ENCODE data around the gene ITFG1. TPM values are rescaled to one million over a fixed set of nuclear protein-coding genes. Genes with fewer than 3 reads are reported as not detected.

ITFG1 gene
- total and polyA plus RNA-seq, 2 of the 8 experiments (the other 6 are each of a cell fraction or from before 2014, with no cell fraction given) = 13.8 to 22.2 TPM

DNA sequence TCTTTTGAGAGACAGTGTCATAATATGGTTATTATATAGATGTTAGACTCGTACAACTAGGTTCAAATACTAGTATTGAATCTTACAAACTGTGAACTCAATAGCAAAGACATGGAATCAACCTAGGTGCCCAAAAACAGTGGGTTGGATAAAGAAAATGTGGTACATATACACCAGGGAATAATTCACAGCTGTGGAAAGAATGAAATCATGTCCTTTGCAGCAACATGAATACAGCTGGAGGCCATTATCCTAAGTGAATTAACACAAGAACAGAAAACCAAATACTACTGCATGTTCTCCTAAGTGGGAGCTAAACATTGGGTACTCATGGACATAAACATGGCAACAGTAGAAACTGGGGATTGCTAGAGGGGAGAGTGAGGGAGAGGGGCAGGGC lies 8.4 kb upstream of the ITFG1 start (continued):
- TF ChIP-seq, protein P1, sequence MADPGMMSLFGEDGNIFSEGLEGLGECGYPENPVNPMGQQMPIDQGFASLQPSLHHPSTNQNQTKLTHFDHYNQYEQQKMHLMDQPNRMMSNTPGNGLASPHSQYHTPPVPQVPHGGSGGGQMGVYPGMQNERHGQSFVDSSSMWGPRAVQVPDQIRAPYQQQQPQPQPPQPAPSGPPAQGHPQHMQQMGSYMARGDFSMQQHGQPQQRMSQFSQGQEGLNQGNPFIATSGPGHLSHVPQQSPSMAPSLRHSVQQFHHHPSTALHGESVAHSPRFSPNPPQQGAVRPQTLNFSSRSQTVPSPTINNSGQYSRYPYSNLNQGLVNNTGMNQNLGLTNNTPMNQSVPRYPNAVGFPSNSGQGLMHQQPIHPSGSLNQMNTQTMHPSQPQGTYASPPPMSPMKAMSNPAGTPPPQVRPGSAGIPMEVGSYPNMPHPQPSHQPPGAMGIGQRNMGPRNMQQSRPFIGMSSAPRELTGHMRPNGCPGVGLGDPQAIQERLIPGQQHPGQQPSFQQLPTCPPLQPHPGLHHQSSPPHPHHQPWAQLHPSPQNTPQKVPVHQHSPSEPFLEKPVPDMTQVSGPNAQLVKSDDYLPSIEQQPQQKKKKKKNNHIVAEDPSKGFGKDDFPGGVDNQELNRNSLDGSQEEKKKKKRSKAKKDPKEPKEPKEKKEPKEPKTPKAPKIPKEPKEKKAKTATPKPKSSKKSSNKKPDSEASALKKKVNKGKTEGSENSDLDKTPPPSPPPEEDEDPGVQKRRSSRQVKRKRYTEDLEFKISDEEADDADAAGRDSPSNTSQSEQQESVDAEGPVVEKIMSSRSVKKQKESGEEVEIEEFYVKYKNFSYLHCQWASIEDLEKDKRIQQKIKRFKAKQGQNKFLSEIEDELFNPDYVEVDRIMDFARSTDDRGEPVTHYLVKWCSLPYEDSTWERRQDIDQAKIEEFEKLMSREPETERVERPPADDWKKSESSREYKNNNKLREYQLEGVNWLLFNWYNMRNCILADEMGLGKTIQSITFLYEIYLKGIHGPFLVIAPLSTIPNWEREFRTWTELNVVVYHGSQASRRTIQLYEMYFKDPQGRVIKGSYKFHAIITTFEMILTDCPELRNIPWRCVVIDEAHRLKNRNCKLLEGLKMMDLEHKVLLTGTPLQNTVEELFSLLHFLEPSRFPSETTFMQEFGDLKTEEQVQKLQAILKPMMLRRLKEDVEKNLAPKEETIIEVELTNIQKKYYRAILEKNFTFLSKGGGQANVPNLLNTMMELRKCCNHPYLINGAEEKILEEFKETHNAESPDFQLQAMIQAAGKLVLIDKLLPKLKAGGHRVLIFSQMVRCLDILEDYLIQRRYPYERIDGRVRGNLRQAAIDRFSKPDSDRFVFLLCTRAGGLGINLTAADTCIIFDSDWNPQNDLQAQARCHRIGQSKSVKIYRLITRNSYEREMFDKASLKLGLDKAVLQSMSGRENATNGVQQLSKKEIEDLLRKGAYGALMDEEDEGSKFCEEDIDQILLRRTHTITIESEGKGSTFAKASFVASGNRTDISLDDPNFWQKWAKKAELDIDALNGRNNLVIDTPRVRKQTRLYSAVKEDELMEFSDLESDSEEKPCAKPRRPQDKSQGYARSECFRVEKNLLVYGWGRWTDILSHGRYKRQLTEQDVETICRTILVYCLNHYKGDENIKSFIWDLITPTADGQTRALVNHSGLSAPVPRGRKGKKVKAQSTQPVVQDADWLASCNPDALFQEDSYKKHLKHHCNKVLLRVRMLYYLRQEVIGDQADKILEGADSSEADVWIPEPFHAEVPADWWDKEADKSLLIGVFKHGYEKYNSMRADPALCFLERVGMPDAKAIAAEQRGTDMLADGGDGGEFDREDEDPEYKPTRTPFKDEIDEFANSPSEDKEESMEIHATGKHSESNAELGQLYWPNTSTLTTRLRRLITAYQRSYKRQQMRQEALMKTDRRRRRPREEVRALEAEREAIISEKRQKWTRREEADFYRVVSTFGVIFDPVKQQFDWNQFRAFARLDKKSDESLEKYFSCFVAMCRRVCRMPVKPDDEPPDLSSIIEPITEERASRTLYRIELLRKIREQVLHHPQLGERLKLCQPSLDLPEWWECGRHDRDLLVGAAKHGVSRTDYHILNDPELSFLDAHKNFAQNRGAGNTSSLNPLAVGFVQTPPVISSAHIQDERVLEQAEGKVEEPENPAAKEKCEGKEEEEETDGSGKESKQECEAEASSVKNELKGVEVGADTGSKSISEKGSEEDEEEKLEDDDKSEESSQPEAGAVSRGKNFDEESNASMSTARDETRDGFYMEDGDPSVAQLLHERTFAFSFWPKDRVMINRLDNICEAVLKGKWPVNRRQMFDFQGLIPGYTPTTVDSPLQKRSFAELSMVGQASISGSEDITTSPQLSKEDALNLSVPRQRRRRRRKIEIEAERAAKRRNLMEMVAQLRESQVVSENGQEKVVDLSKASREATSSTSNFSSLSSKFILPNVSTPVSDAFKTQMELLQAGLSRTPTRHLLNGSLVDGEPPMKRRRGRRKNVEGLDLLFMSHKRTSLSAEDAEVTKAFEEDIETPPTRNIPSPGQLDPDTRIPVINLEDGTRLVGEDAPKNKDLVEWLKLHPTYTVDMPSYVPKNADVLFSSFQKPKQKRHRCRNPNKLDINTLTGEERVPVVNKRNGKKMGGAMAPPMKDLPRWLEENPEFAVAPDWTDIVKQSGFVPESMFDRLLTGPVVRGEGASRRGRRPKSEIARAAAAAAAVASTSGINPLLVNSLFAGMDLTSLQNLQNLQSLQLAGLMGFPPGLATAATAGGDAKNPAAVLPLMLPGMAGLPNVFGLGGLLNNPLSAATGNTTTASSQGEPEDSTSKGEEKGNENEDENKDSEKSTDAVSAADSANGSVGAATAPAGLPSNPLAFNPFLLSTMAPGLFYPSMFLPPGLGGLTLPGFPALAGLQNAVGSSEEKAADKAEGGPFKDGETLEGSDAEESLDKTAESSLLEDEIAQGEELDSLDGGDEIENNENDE (IDR thresholded peaks at IDR 0.05; ENCODE audit: insufficient replicate concordance, low read length) = no peak
- TF ChIP-seq CREB1 (IDR thresholded peaks at IDR 0.05) (no peak), SP1 (IDR thresholded peaks at IDR 0.05; ENCODE audit: low read depth, low read length) (no peak), CBX8 (IDR thresholded peaks at IDR 0.05; ENCODE audit: borderline replicate concordance, low read depth, low read length) (no peak)

Measured in H1 (cell line).